ENCODE data around the gene KRTAP19-5.

The KRTAP19-5 gene

GRCh38 chr21:30502041-30502440 lies at the start of gene KRTAP19-5:
KRTAP19-5 (minus strand) TSS chr21:30502141; CDS start chr21:30502090, 51 bp downstream.
- no peaks in the 10 kb centered on the region for H4K20me1 ChIP-seq (ENCODE audit: low read depth, low read length)
- H3F3A ChIP-seq (ENCODE audit: insufficient read depth) = no peaks in the 10 kb centered on the region
- no peaks in the 10 kb centered on the region for H3K9me3 ChIP-seq (ENCODE audit: insufficient read depth, low read length)
- H2AFZ ChIP-seq (ENCODE audit: low read depth, low read length, severe bottlenecking) = no peak within 1 kb of the TSS
- H3K27ac ChIP-seq (ENCODE audit: low read depth, low read length) = no peak within 1 kb of the TSS
- TF ChIP-seq EZH2phosphoT487 (conservative IDR thresholded peaks at IDR 0.05; ENCODE audit: low read length) = no peak
- TF ChIP-seq, protein P1, sequence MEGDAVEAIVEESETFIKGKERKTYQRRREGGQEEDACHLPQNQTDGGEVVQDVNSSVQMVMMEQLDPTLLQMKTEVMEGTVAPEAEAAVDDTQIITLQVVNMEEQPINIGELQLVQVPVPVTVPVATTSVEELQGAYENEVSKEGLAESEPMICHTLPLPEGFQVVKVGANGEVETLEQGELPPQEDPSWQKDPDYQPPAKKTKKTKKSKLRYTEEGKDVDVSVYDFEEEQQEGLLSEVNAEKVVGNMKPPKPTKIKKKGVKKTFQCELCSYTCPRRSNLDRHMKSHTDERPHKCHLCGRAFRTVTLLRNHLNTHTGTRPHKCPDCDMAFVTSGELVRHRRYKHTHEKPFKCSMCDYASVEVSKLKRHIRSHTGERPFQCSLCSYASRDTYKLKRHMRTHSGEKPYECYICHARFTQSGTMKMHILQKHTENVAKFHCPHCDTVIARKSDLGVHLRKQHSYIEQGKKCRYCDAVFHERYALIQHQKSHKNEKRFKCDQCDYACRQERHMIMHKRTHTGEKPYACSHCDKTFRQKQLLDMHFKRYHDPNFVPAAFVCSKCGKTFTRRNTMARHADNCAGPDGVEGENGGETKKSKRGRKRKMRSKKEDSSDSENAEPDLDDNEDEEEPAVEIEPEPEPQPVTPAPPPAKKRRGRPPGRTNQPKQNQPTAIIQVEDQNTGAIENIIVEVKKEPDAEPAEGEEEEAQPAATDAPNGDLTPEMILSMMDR (IDR thresholded peaks at IDR 0.05; ENCODE audit: insufficient read depth, low read length, poor library complexity, severe bottlenecking) = no peak
- H3K4me2 ChIP-seq (ENCODE audit: low read depth, low read length, poor library complexity, severe bottlenecking) = no peak within 1 kb of the TSS
- H3K27me3 ChIP-seq (ENCODE audit: low read length) = no peaks in the 10 kb centered on the region
- H3K79me2 ChIP-seq (ENCODE audit: insufficient read depth, low read length) = no peaks in the 10 kb centered on the region
- no peaks in the 10 kb centered on the region for H3K36me3 ChIP-seq (ENCODE audit: low read length)
- H3K4me3 ChIP-seq (ENCODE audit: insufficient read depth, low read length, poor library complexity, severe bottlenecking) = no peak within 1 kb of the TSS
- H3K9ac ChIP-seq (ENCODE audit: low read length) = no peak within 1 kb of the TSS
- no peaks in the 10 kb centered on the region for H3K9me2 ChIP-seq (replicated peaks; ENCODE audit: insufficient read depth, low read length)

- Histone ChIP-seq H3K79me2 (ENCODE audit: insufficient read depth, low read length) (no peaks in the 10 kb centered on the region), H3K27ac (ENCODE audit: low read depth, low read length) (no peak within 1 kb of the TSS), H3F3A (ENCODE audit: insufficient read depth) (no peaks in the 10 kb centered on the region), H3K4me2 (ENCODE audit: low read depth, low read length, poor library complexity, severe bottlenecking) (no peak within 1 kb of the TSS), H3K36me3 (ENCODE audit: low read length) (no peaks in the 10 kb centered on the region; the same call in 1 of the 2 replicates), H3K9me3 (ENCODE audit: insufficient read depth, low read length) (0 out of 2 replicates have a peak, but pooled peaks cover 3% of the 10 kb centered on the region), H2AFZ (ENCODE audit: low read depth, low read length, severe bottlenecking) (no peak within 1 kb of the TSS), H3K27me3 (ENCODE audit: low read length) (no peaks in the 10 kb centered on the region), H3K4me3 (ENCODE audit: insufficient read depth, low read length, poor library complexity, severe bottlenecking) (no peak within 1 kb of the TSS), H3K9ac (ENCODE audit: low read length) (no peak within 1 kb of the TSS), H3K9me2 (replicated peaks; ENCODE audit: insufficient read depth, low read length) (no peaks in the 10 kb centered on the region), H4K20me1 (ENCODE audit: low read depth, low read length) (no peaks in the 10 kb centered on the region)
- TF ChIP-seq EZH2phosphoT487 (conservative IDR thresholded peaks at IDR 0.05; ENCODE audit: low read length) = no peak
- TF ChIP-seq, protein P1 (IDR thresholded peaks at IDR 0.05; ENCODE audit: insufficient read depth, low read length, poor library complexity, severe bottlenecking) = no peak
Observed at GRCh38 chr21:30541764-30542163, 39.8 kb upstream of the KRTAP19-5 start, which contains the start of gene KRTAP19-6. KRTAP19-6 (minus strand) TSS chr21:30541864; CDS start chr21:30541833, 31 bp downstream.

DNA sequence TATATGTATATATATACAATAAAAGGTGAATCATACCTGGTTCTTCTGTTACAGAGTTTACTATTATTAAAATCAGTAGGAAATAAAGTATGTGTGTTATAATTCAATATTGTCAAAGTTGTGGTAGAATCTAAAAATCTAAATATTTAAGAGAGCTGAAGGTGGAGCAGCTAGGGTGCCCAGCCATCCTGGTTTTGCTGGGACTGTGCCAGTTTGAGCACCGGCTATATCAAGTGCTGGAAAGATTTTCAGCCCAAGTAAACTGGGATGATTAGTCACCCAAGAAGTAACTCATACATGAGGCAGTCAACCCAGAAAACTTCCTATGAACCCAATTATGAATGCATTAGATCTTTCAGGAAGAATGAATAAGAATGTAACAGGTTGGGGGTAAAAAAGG lies 16.9 kb upstream of the KRTAP19-5 start:
- H3K79me2 ChIP-seq (ENCODE audit: insufficient read depth, low read length) = no peaks in the 10 kb centered on the region
- TF ChIP-seq EZH2phosphoT487 (conservative IDR thresholded peaks at IDR 0.05; ENCODE audit: low read length) = no peak
- TF ChIP-seq, protein P1 (IDR thresholded peaks at IDR 0.05; ENCODE audit: insufficient read depth, low read length, poor library complexity, severe bottlenecking) = no peak
- H2AFZ ChIP-seq (ENCODE audit: low read depth, low read length, severe bottlenecking) = no peak overlapping the region
- no peak overlapping the region for H3K27ac ChIP-seq (ENCODE audit: low read depth, low read length)
- no peak overlapping the region for H3K4me3 ChIP-seq (ENCODE audit: insufficient read depth, low read length, poor library complexity, severe bottlenecking)
- H3K9me2 ChIP-seq (replicated peaks; ENCODE audit: insufficient read depth, low read length) = no peaks in the 10 kb centered on the region
- H3K9me3 ChIP-seq (ENCODE audit: insufficient read depth, low read length) = no peaks in the 10 kb centered on the region
- H3K27me3 ChIP-seq (ENCODE audit: low read length) = no peaks in the 10 kb centered on the region
- no peak overlapping the region for H3K9ac ChIP-seq (ENCODE audit: low read length)
- no peaks in the 10 kb centered on the region for H3F3A ChIP-seq (ENCODE audit: insufficient read depth)
- no peaks in the 10 kb centered on the region for H4K20me1 ChIP-seq (ENCODE audit: low read depth, low read length)
- no peaks in the 10 kb centered on the region for H3K36me3 ChIP-seq (ENCODE audit: low read length)
- H3K4me2 ChIP-seq (ENCODE audit: low read depth, low read length, poor library complexity, severe bottlenecking) = no peak overlapping the region
